ENCODE results near the gene MORC1. TPM values are rescaled to one million over a fixed set of nuclear protein-coding genes. Genes with fewer than 3 reads are reported as not detected.
A peak's percentile ranks its signal among the peaks of the same experiment; 100 is the strongest.
"Not testable (repeated sequence)": the region's sequence is repeated elsewhere in the genome, so short reads cannot be mapped to it uniquely, and the experiment has no call there.

The MORC1 gene
- total and polyA plus RNA-seq, 8 donors: not detected

DNA sequence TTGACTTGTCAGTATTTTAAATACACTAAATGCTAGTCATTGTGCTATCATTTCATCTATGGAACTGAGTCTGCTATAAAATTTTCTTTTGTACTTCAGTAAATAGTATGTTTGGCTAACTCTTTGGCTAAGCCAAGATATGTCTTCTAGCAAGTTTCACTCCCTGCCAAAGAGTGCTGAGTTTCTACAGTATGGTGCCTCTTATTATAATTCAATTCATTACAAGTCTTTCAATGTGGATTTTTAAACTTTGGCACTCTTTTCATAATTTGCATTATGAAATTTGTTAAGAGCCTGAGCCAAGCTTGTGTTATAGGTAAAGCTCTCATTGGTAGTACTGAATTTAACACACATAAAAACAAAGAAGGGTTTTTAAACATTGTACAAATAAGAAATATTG is 24.4 kb downstream of the MORC1 start:
- Histone ChIP-seq H3K4me1 (no peaks in the 10 kb centered on the region), H3K27ac (no peak overlapping the region), H3K27me3 (no peaks in the 10 kb centered on the region), H3K36me3 (no peaks in the 10 kb centered on the region), H3K9me3 (no peaks in the 10 kb centered on the region), H3K4me3 (no peak overlapping the region)
- DNase-seq: no peak
- no peak for ATAC-seq
- intact Hi-C loops (cut with DNase I): no loop called here
- TF ChIP-seq, protein P1, sequence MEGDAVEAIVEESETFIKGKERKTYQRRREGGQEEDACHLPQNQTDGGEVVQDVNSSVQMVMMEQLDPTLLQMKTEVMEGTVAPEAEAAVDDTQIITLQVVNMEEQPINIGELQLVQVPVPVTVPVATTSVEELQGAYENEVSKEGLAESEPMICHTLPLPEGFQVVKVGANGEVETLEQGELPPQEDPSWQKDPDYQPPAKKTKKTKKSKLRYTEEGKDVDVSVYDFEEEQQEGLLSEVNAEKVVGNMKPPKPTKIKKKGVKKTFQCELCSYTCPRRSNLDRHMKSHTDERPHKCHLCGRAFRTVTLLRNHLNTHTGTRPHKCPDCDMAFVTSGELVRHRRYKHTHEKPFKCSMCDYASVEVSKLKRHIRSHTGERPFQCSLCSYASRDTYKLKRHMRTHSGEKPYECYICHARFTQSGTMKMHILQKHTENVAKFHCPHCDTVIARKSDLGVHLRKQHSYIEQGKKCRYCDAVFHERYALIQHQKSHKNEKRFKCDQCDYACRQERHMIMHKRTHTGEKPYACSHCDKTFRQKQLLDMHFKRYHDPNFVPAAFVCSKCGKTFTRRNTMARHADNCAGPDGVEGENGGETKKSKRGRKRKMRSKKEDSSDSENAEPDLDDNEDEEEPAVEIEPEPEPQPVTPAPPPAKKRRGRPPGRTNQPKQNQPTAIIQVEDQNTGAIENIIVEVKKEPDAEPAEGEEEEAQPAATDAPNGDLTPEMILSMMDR (IDR thresholded peaks at IDR 0.05): no peak

- intact Hi-C loops (cut with DNase I): no loop called here
- no peak overlapping the region for H3K27ac ChIP-seq
- TF ChIP-seq, protein P1 (IDR thresholded peaks at IDR 0.05): no peak
- no peaks in the 10 kb centered on the region for H3K27me3 ChIP-seq
- DNase-seq (no peak), ATAC-seq (no peak)
- no peaks in the 10 kb centered on the region for H3K4me1 ChIP-seq
- no peak overlapping the region for H3K4me3 ChIP-seq
- no peaks in the 10 kb centered on the region for H3K36me3 ChIP-seq
- no peaks in the 10 kb centered on the region for H3K9me3 ChIP-seq
These were observed 26.1 kb downstream of the MORC1 start for GRCh38 chr3:109091846-109092245.

GRCh38 chr3:109089265-109089664 is 28.7 kb downstream of the MORC1 start:
- ATAC-seq: no peak
- no peak for DNase-seq
- no peaks in the 10 kb centered on the region for H3K9me3 ChIP-seq
- H3K4me3 ChIP-seq: no peak overlapping the region
- no peaks in the 10 kb centered on the region for H3K4me1 ChIP-seq
- intact Hi-C loops (cut with DNase I): no loop called here
- no peaks in the 10 kb centered on the region for H3K36me3 ChIP-seq
- H3K27ac ChIP-seq: no peak overlapping the region
- TF ChIP-seq, protein P1 (IDR thresholded peaks at IDR 0.05): no peak
- H3K27me3 ChIP-seq: no peaks in the 10 kb centered on the region

GRCh38 chr3:109081746-109082510 is 36.0 kb downstream of the MORC1 start:
- no peaks in the 10 kb centered on the region for H3K9me3 ChIP-seq
- no peaks in the 10 kb centered on the region for H3K36me3 ChIP-seq
- DNase-seq: peak in 1 of 4 donors; percentile 20
- intact Hi-C loops (cut with DNase I): no loop called here
- H3K27ac ChIP-seq: no peak overlapping the region
- H3K27me3 ChIP-seq: no peaks in the 10 kb centered on the region
- TF ChIP-seq, protein P1 (IDR thresholded peaks at IDR 0.05): peak; percentile 41 to 60
- ATAC-seq: peak; percentile 93
- H3K4me1 ChIP-seq: no peaks in the 10 kb centered on the region
- no peak overlapping the region for H3K4me3 ChIP-seq

GRCh38 chr3:109080090-109080489 is 37.8 kb downstream of the MORC1 start:
- H3K36me3 ChIP-seq; H3K9me3 ChIP-seq; H3K4me1 ChIP-seq; DNase-seq; H3K27me3 ChIP-seq; H3K27ac ChIP-seq; intact Hi-C loops (cut with DNase I); ATAC-seq; H3K4me3 ChIP-seq: not testable (repeated sequence)

GRCh38 chr3:109073116-109073515 is 44.8 kb downstream of the MORC1 start:
- Histone ChIP-seq H3K36me3 (no peaks in the 10 kb centered on the region), H3K4me3 (no peak overlapping the region), H3K27me3 (no peaks in the 10 kb centered on the region), H3K4me1 (no peaks in the 10 kb centered on the region), H3K27ac (no peak overlapping the region), H3K9me3 (no peaks in the 10 kb centered on the region)
- intact Hi-C loops (cut with DNase I): no loop called here
- TF ChIP-seq, protein P1 (IDR thresholded peaks at IDR 0.05): no peak
- ATAC-seq: no peak
- DNase-seq: no peak
